SK-N-SH (cell line): ENCODE measurements around the gene PRRX2.

Experiments used
- GABPA ChIP-seq: IDR thresholded peaks from 2 replicates; pipeline ENCODE4 v1.4.0; 2012; ENCODE audit warnings: low read depth, mild to moderate bottlenecking
- GATA2 ChIP-seq: sonication (generic); formaldehyde crosslinking; IDR thresholded peaks from 2 replicates; pipeline ENCODE4 v1.5.0; 2020; ENCODE audit warnings: mild to moderate bottlenecking, missing genetic modification reagents
- MEF2A ChIP-seq: IDR thresholded peaks from 2 replicates; pipeline ENCODE4 v1.4.0; 2012; ENCODE audit warnings: low read depth, borderline replicate concordance
- POLR2AphosphoS5 ChIP-seq: IDR thresholded peaks from 2 replicates; pipeline ENCODE4 v1.6.1; 2012; ENCODE audit warnings: low read depth, low read length
- RAD21 ChIP-seq: IDR thresholded peaks from 2 replicates; pipeline ENCODE4 v1.6.1; 2012; ENCODE audit warnings: mild to moderate bottlenecking, low read length
- RFX5 ChIP-seq: IDR thresholded peaks from 2 replicates; pipeline ENCODE4 v1.6.1; 2012; ENCODE audit warnings: mild to moderate bottlenecking, improper control_type of control experiment, low read length
- SMC3 ChIP-seq: IDR thresholded peaks from 2 replicates; pipeline ENCODE4 v1.6.1; 2012; ENCODE audit warnings: low read depth, low read length, improper control_type of control experiment
- TF ChIP-seq, protein P1 (sequence below): IDR thresholded peaks from 2 replicates; pipeline ENCODE4 v1.4.0; 2012; ENCODE audit warnings: low read depth
- TF ChIP-seq, protein P2 (sequence below): fragments of 200-600 bp; sonication (generic); IDR thresholded peaks from 2 replicates; pipeline ENCODE4 v1.6.1; 2017; ENCODE audit warnings: antibody characterized with exemption, mild to moderate bottlenecking, moderate library complexity

DNA sequence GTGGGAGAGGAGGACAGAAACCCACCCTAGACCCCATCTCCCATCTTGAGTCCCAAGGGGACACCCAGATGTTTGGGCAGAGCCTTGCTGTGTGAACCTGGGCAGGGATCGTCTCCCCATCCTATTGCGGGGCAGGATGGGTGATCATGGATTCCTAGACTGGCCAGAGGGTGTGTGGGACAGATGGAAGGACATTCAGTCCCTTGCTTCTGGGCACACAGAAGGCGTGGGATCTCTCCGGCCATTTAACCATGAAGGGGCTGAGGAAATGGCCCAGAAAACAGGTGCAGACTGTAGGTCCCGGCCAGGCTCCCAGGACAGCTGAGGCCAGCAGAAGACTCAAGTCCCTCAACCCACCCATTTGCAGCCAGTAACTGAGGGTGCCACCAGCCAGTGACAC, 57.5 kb downstream of the PRRX2 start:
- TF ChIP-seq POLR2AphosphoS5 (no peak), GABPA (no peak), SMC3 (no peak), MEF2A (no peak), RFX5 (no peak), RAD21 (no peak), GATA2 (CRISPR knock-in tag) (no peak)
- TF ChIP-seq, protein P1, sequence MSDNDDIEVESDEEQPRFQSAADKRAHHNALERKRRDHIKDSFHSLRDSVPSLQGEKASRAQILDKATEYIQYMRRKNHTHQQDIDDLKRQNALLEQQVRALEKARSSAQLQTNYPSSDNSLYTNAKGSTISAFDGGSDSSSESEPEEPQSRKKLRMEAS: no peak
- TF ChIP-seq, protein P2, sequence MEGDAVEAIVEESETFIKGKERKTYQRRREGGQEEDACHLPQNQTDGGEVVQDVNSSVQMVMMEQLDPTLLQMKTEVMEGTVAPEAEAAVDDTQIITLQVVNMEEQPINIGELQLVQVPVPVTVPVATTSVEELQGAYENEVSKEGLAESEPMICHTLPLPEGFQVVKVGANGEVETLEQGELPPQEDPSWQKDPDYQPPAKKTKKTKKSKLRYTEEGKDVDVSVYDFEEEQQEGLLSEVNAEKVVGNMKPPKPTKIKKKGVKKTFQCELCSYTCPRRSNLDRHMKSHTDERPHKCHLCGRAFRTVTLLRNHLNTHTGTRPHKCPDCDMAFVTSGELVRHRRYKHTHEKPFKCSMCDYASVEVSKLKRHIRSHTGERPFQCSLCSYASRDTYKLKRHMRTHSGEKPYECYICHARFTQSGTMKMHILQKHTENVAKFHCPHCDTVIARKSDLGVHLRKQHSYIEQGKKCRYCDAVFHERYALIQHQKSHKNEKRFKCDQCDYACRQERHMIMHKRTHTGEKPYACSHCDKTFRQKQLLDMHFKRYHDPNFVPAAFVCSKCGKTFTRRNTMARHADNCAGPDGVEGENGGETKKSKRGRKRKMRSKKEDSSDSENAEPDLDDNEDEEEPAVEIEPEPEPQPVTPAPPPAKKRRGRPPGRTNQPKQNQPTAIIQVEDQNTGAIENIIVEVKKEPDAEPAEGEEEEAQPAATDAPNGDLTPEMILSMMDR: no peak
